ENCODE data around the gene PDC.

PDC gene

GRCh38 chr1:186499571-186499970 is 38.7 kb upstream of the PDC start:
- Histone ChIP-seq H3K9me3 (ENCODE audit: insufficient read depth, low read length) (peaks cover 4% of the 10 kb centered on the region; the same call in 1 of the 2 replicates), H2AFZ (ENCODE audit: low read depth, low read length) (no peak overlapping the region), H3K4me2 (ENCODE audit: low read length) (no peak overlapping the region), H4K20me1 (ENCODE audit: insufficient read depth, low read length) (no peaks in the 10 kb centered on the region), H3K27me3 (ENCODE audit: low read depth, low read length) (no peaks in the 10 kb centered on the region), H3K27ac (ENCODE audit: low read length) (no peak overlapping the region), H3K36me3 (replicated peaks; ENCODE audit: low read depth, low read length) (no peaks in the 10 kb centered on the region), H3K9ac (ENCODE audit: low read length) (no peak overlapping the region), H3K4me1 (ENCODE audit: low read length) (peaks cover 38% of the 10 kb centered on the region), H3K79me2 (ENCODE audit: low read length) (no peaks in the 10 kb centered on the region), H3K4me3 (ENCODE audit: low read length) (no peak overlapping the region)
- TF ChIP-seq, protein P1, sequence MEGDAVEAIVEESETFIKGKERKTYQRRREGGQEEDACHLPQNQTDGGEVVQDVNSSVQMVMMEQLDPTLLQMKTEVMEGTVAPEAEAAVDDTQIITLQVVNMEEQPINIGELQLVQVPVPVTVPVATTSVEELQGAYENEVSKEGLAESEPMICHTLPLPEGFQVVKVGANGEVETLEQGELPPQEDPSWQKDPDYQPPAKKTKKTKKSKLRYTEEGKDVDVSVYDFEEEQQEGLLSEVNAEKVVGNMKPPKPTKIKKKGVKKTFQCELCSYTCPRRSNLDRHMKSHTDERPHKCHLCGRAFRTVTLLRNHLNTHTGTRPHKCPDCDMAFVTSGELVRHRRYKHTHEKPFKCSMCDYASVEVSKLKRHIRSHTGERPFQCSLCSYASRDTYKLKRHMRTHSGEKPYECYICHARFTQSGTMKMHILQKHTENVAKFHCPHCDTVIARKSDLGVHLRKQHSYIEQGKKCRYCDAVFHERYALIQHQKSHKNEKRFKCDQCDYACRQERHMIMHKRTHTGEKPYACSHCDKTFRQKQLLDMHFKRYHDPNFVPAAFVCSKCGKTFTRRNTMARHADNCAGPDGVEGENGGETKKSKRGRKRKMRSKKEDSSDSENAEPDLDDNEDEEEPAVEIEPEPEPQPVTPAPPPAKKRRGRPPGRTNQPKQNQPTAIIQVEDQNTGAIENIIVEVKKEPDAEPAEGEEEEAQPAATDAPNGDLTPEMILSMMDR (IDR thresholded peaks at IDR 0.05; ENCODE audit: low read depth, low read length), result no peak
- TF ChIP-seq EZH2phosphoT487 (IDR thresholded peaks at IDR 0.05; ENCODE audit: low read depth), result no peak

- no peaks in the 10 kb centered on the region for H3K9me3 ChIP-seq (ENCODE audit: insufficient read depth, low read length)
- TF ChIP-seq, protein P1 (IDR thresholded peaks at IDR 0.05; ENCODE audit: low read depth, low read length), result no peak
- no peak for TF ChIP-seq EZH2phosphoT487 (IDR thresholded peaks at IDR 0.05; ENCODE audit: low read depth)
- H3K36me3 ChIP-seq (replicated peaks; ENCODE audit: low read depth, low read length), result no peaks in the 10 kb centered on the region
- no peaks in the 10 kb centered on the region for H3K27me3 ChIP-seq (ENCODE audit: low read depth, low read length)
- H3K4me3 ChIP-seq (ENCODE audit: low read length), result no peak overlapping the region
- H3K4me2 ChIP-seq (ENCODE audit: low read length), result no peak overlapping the region
- no peak overlapping the region for H2AFZ ChIP-seq (ENCODE audit: low read depth, low read length)
- peaks cover 41% of the 10 kb centered on the region for H3K4me1 ChIP-seq (ENCODE audit: low read length)
- H3K9ac ChIP-seq (ENCODE audit: low read length), result no peak overlapping the region
- no peaks in the 10 kb centered on the region for H4K20me1 ChIP-seq (ENCODE audit: insufficient read depth, low read length)
- no peaks in the 10 kb centered on the region for H3K79me2 ChIP-seq (ENCODE audit: low read length)
- H3K27ac ChIP-seq (ENCODE audit: low read length), result no peak overlapping the region
Observed at GRCh38 chr1:186498695-186499389, 37.9 kb upstream of the PDC start.

GRCh38 chr1:186498071-186498470 is 37.2 kb upstream of the PDC start:
- Histone ChIP-seq H2AFZ (ENCODE audit: low read depth, low read length) (peak overlapping the region; percentile 16; the same call in 1 of the 2 replicates), H3K27me3 (ENCODE audit: low read depth, low read length) (no peaks in the 10 kb centered on the region), H3K9ac (ENCODE audit: low read length) (no peak overlapping the region), H3K4me2 (ENCODE audit: low read length) (peak overlapping the region; percentile 43), H3K36me3 (replicated peaks; ENCODE audit: low read depth, low read length) (no peaks in the 10 kb centered on the region), H3K4me3 (ENCODE audit: low read length) (no peak overlapping the region), H3K79me2 (ENCODE audit: low read length) (no peaks in the 10 kb centered on the region), H3K27ac (ENCODE audit: low read length) (no peak overlapping the region), H3K9me3 (ENCODE audit: insufficient read depth, low read length) (no peaks in the 10 kb centered on the region), H3K4me1 (ENCODE audit: low read length) (peaks cover 41% of the 10 kb centered on the region), H4K20me1 (ENCODE audit: insufficient read depth, low read length) (no peaks in the 10 kb centered on the region)
- no peak for TF ChIP-seq EZH2phosphoT487 (IDR thresholded peaks at IDR 0.05; ENCODE audit: low read depth)
- TF ChIP-seq, protein P1 (IDR thresholded peaks at IDR 0.05; ENCODE audit: low read depth, low read length), result no peak

DNA sequence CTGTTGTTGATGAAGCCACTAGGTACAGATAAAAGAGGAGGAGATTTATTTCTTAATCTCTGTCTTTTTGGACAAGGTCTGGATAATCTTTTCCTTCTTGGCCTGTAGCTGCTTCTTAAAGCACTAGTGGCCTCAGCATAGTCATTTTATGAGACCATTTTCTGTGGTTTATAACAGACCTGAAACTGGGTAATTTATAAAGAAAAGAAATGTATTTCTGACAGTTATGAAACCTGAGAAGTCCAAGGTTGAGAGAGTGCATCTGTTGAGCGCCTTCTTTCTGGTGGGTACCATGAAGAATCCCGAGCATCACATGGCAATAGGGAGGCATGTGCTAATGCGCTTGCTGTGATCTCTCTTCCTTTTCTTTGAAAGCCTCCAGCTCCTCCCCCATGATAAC is 36.7 kb upstream of the PDC start:
- no peak for TF ChIP-seq EZH2phosphoT487 (IDR thresholded peaks at IDR 0.05; ENCODE audit: low read depth)
- TF ChIP-seq, protein P1 (IDR thresholded peaks at IDR 0.05; ENCODE audit: low read depth, low read length), result no peak
- H3K4me1 ChIP-seq (ENCODE audit: low read length), result peaks cover 41% of the 10 kb centered on the region

More for the DNA sequence above, 36.7 kb upstream of the PDC start:
- H3K27ac ChIP-seq (ENCODE audit: low read length), result no peak overlapping the region
- H3K9ac ChIP-seq (ENCODE audit: low read length), result no peak overlapping the region
- no peaks in the 10 kb centered on the region for H3K9me3 ChIP-seq (ENCODE audit: insufficient read depth, low read length)
- H4K20me1 ChIP-seq (ENCODE audit: insufficient read depth, low read length), result no peaks in the 10 kb centered on the region
- H3K4me2 ChIP-seq (ENCODE audit: low read length), result peak overlapping the region; percentile 43
- peak overlapping the region; percentile 16; the same call in 1 of the 2 replicates for H2AFZ ChIP-seq (ENCODE audit: low read depth, low read length)
- H3K36me3 ChIP-seq (replicated peaks; ENCODE audit: low read depth, low read length), result no peaks in the 10 kb centered on the region
- no peak overlapping the region for H3K4me3 ChIP-seq (ENCODE audit: low read length)
- no peaks in the 10 kb centered on the region for H3K79me2 ChIP-seq (ENCODE audit: low read length)
- no peaks in the 10 kb centered on the region for H3K27me3 ChIP-seq (ENCODE audit: low read depth, low read length)

Measured in OCI-LY3 (cell line).